GM12872 (cell line): ENCODE results near the gene CREBBP.

Experiments
- TF ChIP-seq, protein P1 (sequence below): IDR thresholded peaks from 3 replicates; pipeline ENCODE4 v1.5.1; 2011; ENCODE audit warnings: low read depth, mild to moderate bottlenecking, low read length, moderate library complexity; ENCODE audit not compliant: insufficient read depth

CREBBP gene

GRCh38 chr16:3690980-3691720 is 189.4 kb downstream of the CREBBP start:
- TF ChIP-seq, protein P1, sequence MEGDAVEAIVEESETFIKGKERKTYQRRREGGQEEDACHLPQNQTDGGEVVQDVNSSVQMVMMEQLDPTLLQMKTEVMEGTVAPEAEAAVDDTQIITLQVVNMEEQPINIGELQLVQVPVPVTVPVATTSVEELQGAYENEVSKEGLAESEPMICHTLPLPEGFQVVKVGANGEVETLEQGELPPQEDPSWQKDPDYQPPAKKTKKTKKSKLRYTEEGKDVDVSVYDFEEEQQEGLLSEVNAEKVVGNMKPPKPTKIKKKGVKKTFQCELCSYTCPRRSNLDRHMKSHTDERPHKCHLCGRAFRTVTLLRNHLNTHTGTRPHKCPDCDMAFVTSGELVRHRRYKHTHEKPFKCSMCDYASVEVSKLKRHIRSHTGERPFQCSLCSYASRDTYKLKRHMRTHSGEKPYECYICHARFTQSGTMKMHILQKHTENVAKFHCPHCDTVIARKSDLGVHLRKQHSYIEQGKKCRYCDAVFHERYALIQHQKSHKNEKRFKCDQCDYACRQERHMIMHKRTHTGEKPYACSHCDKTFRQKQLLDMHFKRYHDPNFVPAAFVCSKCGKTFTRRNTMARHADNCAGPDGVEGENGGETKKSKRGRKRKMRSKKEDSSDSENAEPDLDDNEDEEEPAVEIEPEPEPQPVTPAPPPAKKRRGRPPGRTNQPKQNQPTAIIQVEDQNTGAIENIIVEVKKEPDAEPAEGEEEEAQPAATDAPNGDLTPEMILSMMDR = no peak

- TF ChIP-seq, protein P1 = peak; percentile 95
These were observed 190.0 kb downstream of the CREBBP start for GRCh38 chr16:3690470-3690928.

GRCh38 chr16:3689731-3690130 is 190.8 kb downstream of the CREBBP start:
- TF ChIP-seq, protein P1 = no peak

- TF ChIP-seq, protein P1 = no peak
These were observed 192.7 kb downstream of the CREBBP start for GRCh38 chr16:3687792-3688191.

DNA sequence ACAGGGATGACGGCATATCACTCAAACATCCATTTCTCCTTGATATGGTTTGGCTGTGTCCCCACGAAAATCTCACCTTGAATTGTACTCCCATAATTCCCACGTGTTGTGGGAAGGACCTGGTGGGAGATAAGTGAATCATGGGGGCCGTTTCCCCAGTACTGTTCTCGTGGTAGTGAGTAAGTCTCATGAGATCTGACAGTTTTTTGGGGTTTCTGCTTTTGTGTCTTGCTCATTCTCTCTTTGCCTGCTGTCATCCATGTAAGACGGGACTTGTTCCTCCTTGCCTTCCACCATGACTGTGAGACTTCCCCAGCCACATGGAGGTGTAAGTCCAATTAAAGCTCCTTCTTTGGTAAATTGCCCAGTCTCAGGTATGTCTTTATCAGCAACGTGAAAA is 193.5 kb downstream of the CREBBP start:
- TF ChIP-seq, protein P1 = no peak

DNA sequence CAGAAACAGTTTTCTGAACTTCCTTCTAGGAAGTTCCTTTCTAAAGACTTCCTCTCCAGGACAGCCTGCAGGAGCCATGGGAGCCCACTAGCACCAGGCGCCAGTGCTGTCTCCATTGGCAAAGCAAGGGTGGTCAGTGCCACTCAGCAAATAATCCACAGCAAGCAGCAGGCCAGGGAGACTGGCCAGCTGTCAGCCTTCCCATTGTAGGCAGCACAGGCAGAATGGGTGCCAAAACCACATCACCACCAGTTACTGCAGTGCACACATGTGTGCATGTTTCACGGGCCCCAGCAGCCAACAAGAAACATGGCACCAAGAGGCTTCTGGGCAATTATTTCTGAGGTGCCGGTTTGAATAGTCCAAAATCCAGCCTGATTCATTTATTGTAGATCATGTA is 199.3 kb downstream of the CREBBP start:
- TF ChIP-seq, protein P1 = no peak

DNA sequence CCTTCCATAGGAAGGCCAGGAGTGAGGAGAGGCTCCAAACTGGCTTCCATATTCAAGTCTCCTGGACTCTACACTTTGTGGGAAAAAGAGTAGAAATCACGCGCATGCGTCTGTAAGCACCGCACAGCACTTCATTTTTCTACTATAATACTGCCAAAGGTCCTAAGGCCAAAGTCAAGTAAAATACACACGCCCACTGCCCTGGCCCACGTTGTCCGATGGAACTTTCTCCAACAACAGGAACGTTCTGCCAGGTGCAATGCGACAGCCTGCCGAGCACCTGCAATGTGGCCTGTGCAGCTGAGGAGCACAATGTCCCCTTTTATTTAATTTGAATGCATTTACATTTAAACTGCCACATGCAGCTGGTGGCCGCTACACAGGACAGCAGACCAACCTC is 202.5 kb downstream of the CREBBP start:
- TF ChIP-seq, protein P1 = no peak
